ENCODE data around the gene KIF3C.
A peak's percentile ranks its signal among the peaks of the same experiment; 100 is the strongest.
"Not testable (repeated sequence)": the region's sequence is repeated elsewhere in the genome, so short reads cannot be mapped to it uniquely, and the experiment has no call there.

The KIF3C gene

GRCh38 chr2:25917411-25917810 lies 64.9 kb downstream of the KIF3C start:
- DNase-seq (ENCODE audit: low read depth, low spot score): peak; percentile 29

GRCh38 chr2:25915944-25916772 lies 66.1 kb downstream of the KIF3C start:
- DNase-seq (ENCODE audit: low read depth, low spot score): not testable (repeated sequence)

- not testable (repeated sequence) for DNase-seq (ENCODE audit: low read depth, low spot score)
Observed at GRCh38 chr2:25915411-25915810, 66.9 kb downstream of the KIF3C start.

- not testable (repeated sequence) for DNase-seq (ENCODE audit: low read depth, low spot score)
Observed at GRCh38 chr2:25913696-25913973, 68.7 kb downstream of the KIF3C start.

- peak; percentile 48 for DNase-seq (ENCODE audit: low read depth, low spot score)
Observed at GRCh38 chr2:25912851-25913695, 69.2 kb downstream of the KIF3C start.

GRCh38 chr2:25909574-25909973 lies 72.7 kb downstream of the KIF3C start:
- DNase-seq (ENCODE audit: low read depth, low spot score): not testable (repeated sequence)

GRCh38 chr2:25905126-25905525 lies 77.2 kb downstream of the KIF3C start:
- DNase-seq (ENCODE audit: low read depth, low spot score): no peak

- no peak for DNase-seq (ENCODE audit: low read depth, low spot score)
Observed at GRCh38 chr2:25903216-25903776, 79.0 kb downstream of the KIF3C start.

- DNase-seq (ENCODE audit: low read depth, low spot score): no peak
Observed at GRCh38 chr2:25899404-25899970, 82.8 kb downstream of the KIF3C start.

GRCh38 chr2:25897506-25897905 lies 84.8 kb downstream of the KIF3C start:
- DNase-seq (ENCODE audit: low read depth, low spot score): no peak

- DNase-seq (ENCODE audit: low read depth, low spot score): not testable (repeated sequence)
Observed at GRCh38 chr2:25896308-25896707, 86.0 kb downstream of the KIF3C start.

GRCh38 chr2:25895610-25896009 lies 86.7 kb downstream of the KIF3C start:
- no peak for DNase-seq (ENCODE audit: low read depth, low spot score)

GRCh38 chr2:25895018-25895417 lies 87.3 kb downstream of the KIF3C start:
- no peak for DNase-seq (ENCODE audit: low read depth, low spot score)

GRCh38 chr2:25894135-25894830 lies 88.0 kb downstream of the KIF3C start:
- DNase-seq (ENCODE audit: low read depth, low spot score): peak; percentile 29

- DNase-seq (ENCODE audit: low read depth, low spot score): no peak
Observed at GRCh38 chr2:25891672-25892071, 90.6 kb downstream of the KIF3C start.

- no peak for DNase-seq (ENCODE audit: low read depth, low spot score)
Observed at GRCh38 chr2:25887624-25888242, 94.6 kb downstream of the KIF3C start.

- peak; percentile 77 for DNase-seq (ENCODE audit: low read depth, low spot score)
Observed at GRCh38 chr2:25885933-25886332, 96.4 kb downstream of the KIF3C start.

- DNase-seq (ENCODE audit: low read depth, low spot score): no peak
Observed at GRCh38 chr2:25881764-25882163, 100.5 kb downstream of the KIF3C start.

- DNase-seq (ENCODE audit: low read depth, low spot score): peak; percentile 44
Observed at GRCh38 chr2:25879133-25879730, 103.1 kb downstream of the KIF3C start.

- peak; percentile 100 for DNase-seq (ENCODE audit: low read depth, low spot score)
Observed at GRCh38 chr2:25878361-25879132, 103.8 kb downstream of the KIF3C start, which contains the start of gene ASXL2. Gene ASXL2, minus strand, starts transcription at chr2:25878487. Its CDS starts 265 bp downstream, at chr2:25878222.

Data from astrocyte of the hippocampus (primary cell).